Measurements from ENCODE around the gene TM9SF3.

DNA sequence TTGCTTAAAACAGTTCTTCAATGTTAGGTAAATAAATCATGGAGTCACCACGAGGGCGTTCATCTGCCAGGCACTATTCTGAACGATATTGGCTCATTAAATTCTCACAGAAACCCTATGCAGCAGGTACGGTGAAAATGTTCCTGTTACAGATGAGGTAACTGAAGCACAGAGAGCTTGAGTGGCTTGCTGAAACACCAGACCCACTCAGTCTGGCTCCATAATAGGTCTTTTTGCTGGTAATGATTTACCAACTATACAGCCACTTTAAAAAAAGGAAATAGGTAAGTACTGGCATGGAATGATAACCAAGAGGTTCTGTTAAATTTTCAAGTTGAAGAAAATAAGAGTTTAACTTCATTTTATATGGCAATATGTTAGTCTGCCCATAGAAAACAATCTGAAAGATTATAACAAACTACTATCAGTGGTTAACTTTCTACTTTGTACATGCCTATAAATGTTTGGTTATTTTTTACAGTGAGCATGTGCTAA, 1.3 kb upstream of the TM9SF3 start:
- TF ChIP-seq POLR2AphosphoS5 (IDR thresholded peaks at IDR 0.05; ENCODE audit: low read depth, low read length) (no peak), POLR2A (IDR thresholded peaks at IDR 0.05; ENCODE audit: low read depth, low read length) (no peak), TAF1 (IDR thresholded peaks at IDR 0.05; ENCODE audit: low read depth, low read length) (no peak), PAX5 (IDR thresholded peaks at IDR 0.05; ENCODE audit: insufficient read depth, low read length, severe bottlenecking) (no peak)
